Neural crest cell (in vitro differentiated cells): ENCODE measurements around the gene TMEM132A. TPM values are rescaled to one million over a fixed set of nuclear protein-coding genes. Genes with fewer than 3 reads are reported as not detected.

Source experiments
- DNase-seq: peaks from one replicate; pipeline ENCODE4 v3.0.0; 2021; ENCODE audit warnings: low read depth, mixed read lengths, low spot score
- H3K27ac Mint-ChIP-seq: one replicate; pipeline ENCODE4 v1.8.0; 2021; ENCODE audit warnings: mild to moderate bottlenecking, mixed read lengths; ENCODE audit not compliant: unreplicated experiment
- H3K27me3 Mint-ChIP-seq: 2 replicates; pipeline ENCODE4 v1.8.0; 2021; ENCODE audit warnings: low read depth, mild to moderate bottlenecking, mixed read lengths
- H3K36me3 Mint-ChIP-seq: 2 replicates; pipeline ENCODE4 v1.8.0; 2021; ENCODE audit warnings: low read depth, mild to moderate bottlenecking, mixed read lengths
- H3K4me1 Mint-ChIP-seq: 2 replicates; pipeline ENCODE4 v1.8.0; 2021; ENCODE audit warnings: mixed read lengths
- H3K4me3 Mint-ChIP-seq: one replicate; pipeline ENCODE4 v1.8.0; 2021; ENCODE audit warnings: mild to moderate bottlenecking, mixed read lengths
- H3K9me3 Mint-ChIP-seq: 2 replicates; pipeline ENCODE4 v1.8.0; 2021; ENCODE audit warnings: mixed read lengths
- total RNA-seq: library from RNA; stranded (reverse); gene quantifications from 2 replicates; pipeline ENCODE4 v1.2.1, GENCODE V29; 2021
- TF ChIP-seq, protein P1 (sequence below): fragments of 200-600 bp; sonication (generic); conservative IDR thresholded peaks from 2 replicates; pipeline ENCODE4 v1.5.0; 2021; ENCODE audit warnings: antibody characterized with exemption, mild to moderate bottlenecking

Gene TMEM132A
- total RNA-seq, 1 donor from 2014 or later, result 216 TPM

DNA sequence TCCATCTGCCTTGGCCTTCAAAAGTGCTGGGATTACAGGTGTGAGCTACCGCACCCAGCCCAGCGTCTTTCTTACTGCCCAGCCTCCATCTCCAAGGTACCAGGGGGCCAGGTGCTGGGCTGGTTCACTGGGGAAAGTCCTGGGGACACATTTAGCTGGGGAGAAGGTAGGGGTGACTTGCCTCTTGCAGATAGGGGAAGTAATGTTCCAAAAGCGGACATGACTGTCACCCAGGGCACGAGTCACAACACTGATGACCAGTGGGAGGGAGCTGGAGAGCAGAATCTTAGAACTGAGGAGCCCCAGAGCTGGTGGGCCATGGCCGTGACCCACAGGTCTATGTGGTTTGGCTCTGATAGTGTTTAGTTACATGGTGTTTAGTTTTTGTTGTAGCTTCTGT lies 30.2 kb downstream of the TMEM132A start:
- H3K9me3 Mint-ChIP-seq, result peaks cover 3% of the 10 kb centered on the region
- no peak overlapping the region for H3K4me3 Mint-ChIP-seq
- peaks cover 28% of the 10 kb centered on the region for H3K4me1 Mint-ChIP-seq
- peaks cover 35% of the 10 kb centered on the region for H3K27me3 Mint-ChIP-seq
- TF ChIP-seq, protein P1, sequence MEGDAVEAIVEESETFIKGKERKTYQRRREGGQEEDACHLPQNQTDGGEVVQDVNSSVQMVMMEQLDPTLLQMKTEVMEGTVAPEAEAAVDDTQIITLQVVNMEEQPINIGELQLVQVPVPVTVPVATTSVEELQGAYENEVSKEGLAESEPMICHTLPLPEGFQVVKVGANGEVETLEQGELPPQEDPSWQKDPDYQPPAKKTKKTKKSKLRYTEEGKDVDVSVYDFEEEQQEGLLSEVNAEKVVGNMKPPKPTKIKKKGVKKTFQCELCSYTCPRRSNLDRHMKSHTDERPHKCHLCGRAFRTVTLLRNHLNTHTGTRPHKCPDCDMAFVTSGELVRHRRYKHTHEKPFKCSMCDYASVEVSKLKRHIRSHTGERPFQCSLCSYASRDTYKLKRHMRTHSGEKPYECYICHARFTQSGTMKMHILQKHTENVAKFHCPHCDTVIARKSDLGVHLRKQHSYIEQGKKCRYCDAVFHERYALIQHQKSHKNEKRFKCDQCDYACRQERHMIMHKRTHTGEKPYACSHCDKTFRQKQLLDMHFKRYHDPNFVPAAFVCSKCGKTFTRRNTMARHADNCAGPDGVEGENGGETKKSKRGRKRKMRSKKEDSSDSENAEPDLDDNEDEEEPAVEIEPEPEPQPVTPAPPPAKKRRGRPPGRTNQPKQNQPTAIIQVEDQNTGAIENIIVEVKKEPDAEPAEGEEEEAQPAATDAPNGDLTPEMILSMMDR, result no peak
- H3K27ac Mint-ChIP-seq, result no peak overlapping the region
- no peaks in the 10 kb centered on the region for H3K36me3 Mint-ChIP-seq
- DNase-seq, result no peak

DNA sequence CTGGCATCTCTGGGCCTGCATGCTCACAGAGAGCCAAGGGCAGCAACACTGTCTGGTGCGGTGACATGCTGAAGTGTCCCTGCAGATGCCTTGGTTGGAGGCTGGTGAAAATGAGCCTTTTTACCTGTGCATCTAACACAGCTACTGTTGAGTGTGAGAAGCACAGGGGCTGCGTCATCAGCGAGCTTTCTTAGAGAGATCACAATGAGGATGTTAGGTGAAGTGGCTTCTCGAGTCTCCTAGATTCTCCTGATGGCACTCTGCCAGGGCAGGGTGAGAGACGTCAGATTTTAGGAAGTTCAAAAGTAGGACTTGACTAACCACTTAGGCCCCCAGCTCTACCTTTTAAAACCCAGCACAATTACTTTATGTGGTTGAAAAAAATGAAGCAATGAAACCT lies 31.3 kb downstream of the TMEM132A start:
- Mint-ChIP-seq H3K27ac (no peak overlapping the region), H3K9me3 (peaks cover 3% of the 10 kb centered on the region), H3K27me3 (peaks cover 24% of the 10 kb centered on the region), H3K4me3 (no peak overlapping the region), H3K4me1 (peaks cover 23% of the 10 kb centered on the region), H3K36me3 (no peaks in the 10 kb centered on the region)
- TF ChIP-seq, protein P1, result no peak
- no peak for DNase-seq

DNA sequence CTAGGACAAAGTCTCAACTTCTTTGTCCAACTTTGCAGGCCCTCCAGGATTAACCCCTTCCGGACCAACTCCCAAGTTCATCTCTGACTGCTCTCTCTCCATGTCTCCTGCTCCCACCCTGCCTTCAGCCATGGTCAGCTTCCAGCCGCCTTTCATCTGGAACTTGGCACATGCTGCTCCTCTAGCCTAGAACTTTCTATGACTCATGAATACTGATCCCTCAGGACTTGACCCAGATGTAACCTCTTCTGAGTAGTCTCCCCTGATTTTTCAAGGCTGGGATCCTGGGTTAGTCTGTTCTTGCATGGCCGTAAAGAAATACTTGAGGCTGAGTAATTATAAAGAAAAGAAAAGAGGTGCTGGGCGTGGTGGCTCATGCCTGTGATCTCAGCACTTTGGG lies 32.9 kb downstream of the TMEM132A start:
- H3K27ac Mint-ChIP-seq, result no peak overlapping the region
- no peaks in the 10 kb centered on the region for H3K36me3 Mint-ChIP-seq
- H3K27me3 Mint-ChIP-seq, result peaks cover 14% of the 10 kb centered on the region
- no peak for DNase-seq
- no peak overlapping the region for H3K4me3 Mint-ChIP-seq
- H3K4me1 Mint-ChIP-seq, result peaks cover 17% of the 10 kb centered on the region
- TF ChIP-seq, protein P1, result no peak
- peaks cover 6% of the 10 kb centered on the region for H3K9me3 Mint-ChIP-seq

DNA sequence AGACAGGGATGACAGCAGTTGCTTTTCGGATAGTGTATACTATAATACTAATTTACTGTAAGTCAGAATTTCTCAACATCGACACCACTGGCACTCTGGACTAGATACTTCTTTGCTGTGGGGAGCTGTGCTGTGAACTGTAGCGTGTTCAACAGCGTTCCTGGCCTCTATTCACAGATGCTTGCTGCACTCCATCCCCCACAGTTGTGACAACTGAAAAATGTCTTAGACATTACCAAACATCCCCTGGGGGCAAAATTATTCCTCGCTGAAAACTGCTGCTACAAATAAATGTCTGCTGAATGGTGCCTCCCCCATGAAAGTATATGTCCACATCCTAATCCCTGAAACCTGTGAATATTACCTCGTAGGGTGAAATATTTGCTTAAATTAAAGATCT lies 35.2 kb downstream of the TMEM132A start:
- H3K9me3 Mint-ChIP-seq, result peaks cover 6% of the 10 kb centered on the region
- peaks cover 4% of the 10 kb centered on the region for H3K27me3 Mint-ChIP-seq
- H3K4me3 Mint-ChIP-seq, result no peak overlapping the region
- TF ChIP-seq, protein P1, result no peak
- DNase-seq, result no peak
- no peak overlapping the region for H3K27ac Mint-ChIP-seq
- H3K36me3 Mint-ChIP-seq, result no peaks in the 10 kb centered on the region
- peaks cover 8% of the 10 kb centered on the region for H3K4me1 Mint-ChIP-seq

DNA sequence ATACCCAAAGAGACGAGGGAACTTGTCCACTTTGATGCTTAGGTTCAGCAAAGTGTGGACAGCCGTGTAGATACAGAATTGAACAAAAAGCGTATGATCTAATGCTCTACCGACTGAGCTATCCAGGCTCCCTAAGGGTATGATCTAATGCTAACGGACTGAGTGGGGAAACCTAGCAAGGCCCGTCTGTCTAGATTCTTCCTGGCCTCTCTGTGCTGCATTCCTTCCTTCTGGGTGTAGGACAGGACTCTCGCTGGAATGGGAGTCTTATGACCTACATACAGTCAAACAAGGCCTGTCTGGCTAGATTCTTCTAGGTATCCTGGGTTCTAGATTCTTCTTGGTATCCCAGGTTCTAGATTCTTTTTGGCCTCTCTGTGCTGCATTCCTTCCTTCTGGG lies 36.1 kb downstream of the TMEM132A start:
- Mint-ChIP-seq H3K4me3 (no peak overlapping the region), H3K9me3 (peaks cover 6% of the 10 kb centered on the region), H3K36me3 (no peaks in the 10 kb centered on the region), H3K27ac (no peak overlapping the region), H3K4me1 (peaks cover 8% of the 10 kb centered on the region), H3K27me3 (peaks cover 4% of the 10 kb centered on the region)
- TF ChIP-seq, protein P1, result no peak
- DNase-seq, result no peak

DNA sequence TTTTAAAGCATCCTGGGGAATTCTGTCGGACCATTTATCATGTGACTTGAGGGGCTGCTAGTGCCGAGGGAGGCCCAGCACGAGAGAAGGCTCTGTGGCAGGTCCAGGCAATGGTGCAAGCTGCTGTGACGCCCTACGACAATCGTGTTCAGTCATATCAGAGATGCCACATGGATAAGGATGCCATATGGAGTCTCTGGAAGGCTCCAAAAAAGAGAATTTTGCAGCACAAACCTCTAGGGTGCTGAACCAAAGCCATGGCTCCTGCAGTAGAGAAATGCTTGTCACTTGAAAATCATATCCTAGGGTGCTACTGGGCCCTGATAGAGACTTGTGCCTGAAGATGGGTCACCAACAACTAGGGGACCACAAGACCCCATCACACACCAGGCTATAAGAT lies 40.5 kb downstream of the TMEM132A start:
- Mint-ChIP-seq H3K27me3 (no peaks in the 10 kb centered on the region), H3K4me1 (no peaks in the 10 kb centered on the region)

More for the DNA sequence above, 40.5 kb downstream of the TMEM132A start:
- peaks cover 12% of the 10 kb centered on the region for H3K9me3 Mint-ChIP-seq
- no peak overlapping the region for H3K4me3 Mint-ChIP-seq
- DNase-seq, result no peak
- TF ChIP-seq, protein P1, result no peak
- H3K27ac Mint-ChIP-seq, result no peak overlapping the region
- H3K36me3 Mint-ChIP-seq, result peaks cover 7% of the 10 kb centered on the region
